H9 (cell line): ENCODE measurements around the gene AMBRA1. TPM values are rescaled to one million over a fixed set of nuclear protein-coding genes. Genes with fewer than 3 reads are reported as not detected.

Experiments used
- DNase-seq: peaks from one replicate; pipeline ENCODE4 v3.0.0-alpha.2; 2017
- H2AFZ ChIP-seq: one replicate; pipeline ENCODE4 v1.6.1; 2013; ENCODE audit warnings: mild to moderate bottlenecking, low read length, control low read depth, moderate library complexity
- H2AK5ac ChIP-seq: 2 replicates; pipeline ENCODE4 v1.6.1; 2013; ENCODE audit warnings: low read length, control low read depth, mixed read lengths; ENCODE audit not compliant: insufficient read length
- H2BK120ac ChIP-seq: one replicate; pipeline ENCODE4 v1.6.1; 2013; ENCODE audit warnings: low read depth, mild to moderate bottlenecking, low read length, control low read depth, inconsistent platforms; ENCODE audit not compliant: poor library complexity, severe bottlenecking
- H2BK12ac ChIP-seq: 2 replicates; pipeline ENCODE4 v1.6.1; 2013; ENCODE audit warnings: low read length, control low read depth, mixed read lengths, low read depth; ENCODE audit not compliant: insufficient read length
- H2BK15ac ChIP-seq: 2 replicates; pipeline ENCODE4 v1.6.1; 2013; ENCODE audit warnings: low read depth, low read length, control low read depth
- H2BK20ac ChIP-seq: one replicate; pipeline ENCODE4 v1.6.1; 2013; ENCODE audit warnings: low read depth, mild to moderate bottlenecking, low read length, control low read depth, inconsistent platforms; ENCODE audit not compliant: poor library complexity, severe bottlenecking
- H2BK5ac ChIP-seq: 2 replicates; pipeline ENCODE4 v1.6.1; 2013; ENCODE audit warnings: low read length, control low read depth, mixed read lengths; ENCODE audit not compliant: insufficient read length
- H3K14ac ChIP-seq: 2 replicates; pipeline ENCODE4 v1.6.1; 2013; ENCODE audit warnings: low read length, control low read depth; ENCODE audit not compliant: insufficient read depth
- H3K18ac ChIP-seq: 2 replicates; pipeline ENCODE4 v1.6.1; 2013; ENCODE audit warnings: low read depth, mild to moderate bottlenecking, mixed read lengths, low read length, control low read depth; ENCODE audit not compliant: insufficient read length
- H3K23ac ChIP-seq: 2 replicates; pipeline ENCODE4 v1.6.1; 2013; ENCODE audit warnings: low read length, control low read depth, mixed read lengths, low read depth; ENCODE audit not compliant: insufficient read length
- H3K23me2 ChIP-seq: 2 replicates; pipeline ENCODE4 v1.6.1; 2013; ENCODE audit warnings: low read depth, mild to moderate bottlenecking, mixed read lengths, low read length, control low read depth; ENCODE audit not compliant: insufficient read length, poor library complexity, severe bottlenecking
- H3K27ac ChIP-seq: 2 replicates; pipeline ENCODE4 v1.5.1; 2013; ENCODE audit warnings: low read length, control low read depth, mixed read lengths, low read depth; ENCODE audit not compliant: insufficient read length
- H3K27me3 ChIP-seq: 2 replicates; pipeline ENCODE4 v1.6.1; 2013; ENCODE audit warnings: low read length, control low read depth, inconsistent platforms; ENCODE audit not compliant: insufficient read depth
- H3K4ac ChIP-seq: 2 replicates; pipeline ENCODE4 v1.6.1; 2013; ENCODE audit warnings: low read depth, mild to moderate bottlenecking, control low read depth, inconsistent platforms, low read length, moderate library complexity
- H3K4me1 ChIP-seq: 2 replicates; pipeline ENCODE4 v1.6.1; 2013; ENCODE audit warnings: low read length, control low read depth, inconsistent platforms; ENCODE audit not compliant: insufficient read depth
- H3K4me2 ChIP-seq: 2 replicates; pipeline ENCODE4 v1.6.1; 2013; ENCODE audit warnings: low read length, control low read depth, mixed read lengths; ENCODE audit not compliant: insufficient read length, insufficient read depth
- H3K56ac ChIP-seq: 2 replicates; pipeline ENCODE4 v1.6.1; 2013; ENCODE audit warnings: low read depth, mild to moderate bottlenecking, mixed read lengths, low read length, control low read depth; ENCODE audit not compliant: insufficient read length
- H3K79me1 ChIP-seq: 2 replicates; pipeline ENCODE4 v1.6.1; 2013; ENCODE audit warnings: low read depth, mild to moderate bottlenecking, moderate library complexity, low read length, control low read depth, inconsistent platforms; ENCODE audit not compliant: insufficient read depth, poor library complexity, severe bottlenecking
- H3K79me2 ChIP-seq: 2 replicates; pipeline ENCODE4 v1.6.1; 2013; ENCODE audit warnings: low read length, control low read depth, inconsistent platforms; ENCODE audit not compliant: insufficient read depth
- H3K9ac ChIP-seq: 2 replicates; pipeline ENCODE4 v1.6.1; 2013; ENCODE audit warnings: low read length, control low read depth, mixed read lengths; ENCODE audit not compliant: insufficient read length; ENCODE audit errors: extremely low read depth
- H3K9me3 ChIP-seq: one replicate; pipeline ENCODE4 v1.6.1; 2013; ENCODE audit warnings: low read depth, low read length, inconsistent platforms; ENCODE audit not compliant: control insufficient read depth
- H3T11ph ChIP-seq: one replicate; pipeline ENCODE4 v1.6.1; 2013; ENCODE audit warnings: mild to moderate bottlenecking, low read length, control low read depth, inconsistent platforms
- H4K20me1 ChIP-seq: one replicate; pipeline ENCODE4 v1.6.1; 2013; ENCODE audit not compliant: control insufficient read depth, insufficient read length, insufficient read depth
- H4K5ac ChIP-seq: 2 replicates; pipeline ENCODE4 v1.6.1; 2013; ENCODE audit warnings: low read depth, mild to moderate bottlenecking, mixed read lengths, low read length, control low read depth; ENCODE audit not compliant: insufficient read length
- H4K8ac ChIP-seq: replicated peaks from 2 replicates; pipeline ENCODE4 v1.6.1; 2013; ENCODE audit warnings: low read length, control low read depth, mixed read lengths, low read depth; ENCODE audit not compliant: insufficient read length
- H4K91ac ChIP-seq: 2 replicates; pipeline ENCODE4 v1.6.1; 2013; ENCODE audit warnings: low read depth, mild to moderate bottlenecking, moderate library complexity, mixed read lengths, low read length, control low read depth; ENCODE audit not compliant: insufficient read length
- H3K27ac Mint-ChIP-seq, 3 experiments: 2 replicates in 2 of 3; 3 replicates in 1 of 3; pipeline ENCODE4 v1.8.0; 2020 to 2021; ENCODE audit warnings: mixed read lengths in 3 of 3, mild to moderate bottlenecking in 1 of 3, moderate library complexity in 1 of 3
- H3K27me3 Mint-ChIP-seq: 2 replicates; pipeline ENCODE4 v1.8.0; 2021; ENCODE audit warnings: low read depth, mild to moderate bottlenecking, moderate library complexity, mixed read lengths
- H3K36me3 Mint-ChIP-seq, 3 experiments: 2 replicates in 2 of 3; 3 replicates in 1 of 3; pipeline ENCODE4 v1.8.0; 2020 to 2021; ENCODE audit warnings: low read depth in 3 of 3, mixed read lengths in 3 of 3; ENCODE audit not compliant: insufficient read depth in 1 of 3
- H3K4me1 Mint-ChIP-seq, 2 experiments: 2 replicates each; pipeline ENCODE4 v1.8.0; 2020; ENCODE audit warnings: mixed read lengths in 2 of 2
- H3K4me3 Mint-ChIP-seq, 2 experiments: 2 replicates in 1 of 2; 3 replicates in 1 of 2; pipeline ENCODE4 v1.8.0; 2020 to 2021; ENCODE audit warnings: mild to moderate bottlenecking in 2 of 2, mixed read lengths in 2 of 2, moderate library complexity in 1 of 2
- H3K9me3 Mint-ChIP-seq, 2 experiments: 2 replicates in 1 of 2; 3 replicates in 1 of 2; pipeline ENCODE4 v1.8.0; 2020; ENCODE audit warnings: mild to moderate bottlenecking in 2 of 2, mixed read lengths in 2 of 2, moderate library complexity in 1 of 2
- WGBS: extraction: QIAGEN DNeasy Blood & Tissue Kit; methylation state at CpG from one replicate; pipeline ENCODE4 v1.1.7; 2013; ENCODE audit warnings: missing lambda C conversion rate, low lambda C conversion rate, mixed read lengths; ENCODE audit not compliant: insufficient read length; ENCODE audit errors: extremely low coverage; 5-methylcytosine and 5-hydroxymethylcytosine counted together
- total RNA-seq: library from RNA; stranded (reverse); gene quantifications from 2 replicates; pipeline ENCODE4 v1.2.1, GENCODE V29; 2021
- TF ChIP-seq, protein P1 (sequence below): fragments of 200-600 bp; sonication (generic); conservative IDR thresholded peaks from 3 replicates; pipeline ENCODE4 v1.8.0; 2021; ENCODE audit warnings: antibody characterized with exemption, mild to moderate bottlenecking

Gene AMBRA1
- total RNA-seq, 1 experiment from 2014 or later, result 37.5 TPM

DNA sequence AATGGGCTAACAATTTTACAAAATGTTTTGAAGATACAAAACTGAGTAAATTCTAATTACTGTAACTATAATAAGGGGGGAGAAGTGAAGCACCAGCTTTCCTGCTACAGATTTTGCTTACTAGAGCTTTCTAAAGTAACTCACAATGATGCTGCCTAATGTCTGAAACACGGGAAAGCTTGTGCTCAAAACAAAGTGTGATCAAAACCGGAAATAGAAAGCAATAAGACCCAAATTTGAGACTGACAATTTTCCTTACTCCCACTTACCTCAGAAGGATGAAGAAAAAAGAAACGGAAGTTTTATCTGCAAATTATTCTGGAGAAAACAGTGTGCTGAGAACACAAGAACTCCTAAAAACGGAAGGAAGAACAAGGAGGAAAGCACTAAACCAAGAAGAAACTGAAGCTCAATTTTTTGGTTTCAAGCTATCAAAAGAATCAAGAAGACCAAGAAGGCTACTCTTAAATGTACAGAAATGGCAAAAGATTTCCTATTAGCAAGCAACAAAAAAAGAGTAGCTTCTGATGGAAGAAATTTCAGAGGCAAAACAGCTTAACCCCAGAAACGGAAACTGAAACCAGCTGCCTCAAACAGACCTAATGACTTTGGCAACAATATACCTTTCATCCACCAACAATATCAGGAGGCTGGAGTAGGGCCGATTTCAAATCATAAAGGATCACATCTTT, 33.4 kb downstream of the AMBRA1 start:
- Mint-ChIP-seq H3K4me1 (peaks cover 3 to 21% of the 10 kb centered on the region in 2 experiments), H3K4me3 (no peak overlapping the region), H3K9me3 (no peaks in the 10 kb centered on the region), H3K27ac (peak overlapping the region in 2 of 3 experiments; percentile 23 to 48; a peak in 1 of 7 replicates), H3K27me3 (no peaks in the 10 kb centered on the region), H3K36me3 (no peaks in the 10 kb centered on the region)
- no peak overlapping the region for H3K27ac ChIP-seq
- no peak overlapping the region for H3K23ac ChIP-seq
- no peak overlapping the region for H3T11ph ChIP-seq
- H4K8ac ChIP-seq, result no peak overlapping the region
- no peak overlapping the region for H2BK120ac ChIP-seq
- H4K91ac ChIP-seq, result no peak overlapping the region
- TF ChIP-seq, protein P1, sequence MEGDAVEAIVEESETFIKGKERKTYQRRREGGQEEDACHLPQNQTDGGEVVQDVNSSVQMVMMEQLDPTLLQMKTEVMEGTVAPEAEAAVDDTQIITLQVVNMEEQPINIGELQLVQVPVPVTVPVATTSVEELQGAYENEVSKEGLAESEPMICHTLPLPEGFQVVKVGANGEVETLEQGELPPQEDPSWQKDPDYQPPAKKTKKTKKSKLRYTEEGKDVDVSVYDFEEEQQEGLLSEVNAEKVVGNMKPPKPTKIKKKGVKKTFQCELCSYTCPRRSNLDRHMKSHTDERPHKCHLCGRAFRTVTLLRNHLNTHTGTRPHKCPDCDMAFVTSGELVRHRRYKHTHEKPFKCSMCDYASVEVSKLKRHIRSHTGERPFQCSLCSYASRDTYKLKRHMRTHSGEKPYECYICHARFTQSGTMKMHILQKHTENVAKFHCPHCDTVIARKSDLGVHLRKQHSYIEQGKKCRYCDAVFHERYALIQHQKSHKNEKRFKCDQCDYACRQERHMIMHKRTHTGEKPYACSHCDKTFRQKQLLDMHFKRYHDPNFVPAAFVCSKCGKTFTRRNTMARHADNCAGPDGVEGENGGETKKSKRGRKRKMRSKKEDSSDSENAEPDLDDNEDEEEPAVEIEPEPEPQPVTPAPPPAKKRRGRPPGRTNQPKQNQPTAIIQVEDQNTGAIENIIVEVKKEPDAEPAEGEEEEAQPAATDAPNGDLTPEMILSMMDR, result no peak
- no peak overlapping the region for H2BK5ac ChIP-seq
- no peak overlapping the region for H2AK5ac ChIP-seq
- no peak overlapping the region for H2BK12ac ChIP-seq
- H3K79me2 ChIP-seq, result peaks cover 1% of the 10 kb centered on the region; the same call in 1 of the 2 replicates
- H3K18ac ChIP-seq, result no peak overlapping the region
- H4K20me1 ChIP-seq, result no peaks in the 10 kb centered on the region
- no peak for DNase-seq
- no peak overlapping the region for H3K56ac ChIP-seq
- peaks cover 8% of the 10 kb centered on the region for H3K79me1 ChIP-seq
- no peaks in the 10 kb centered on the region for H3K4me1 ChIP-seq
- H2AFZ ChIP-seq, result no peak overlapping the region
- no peak overlapping the region for H3K9ac ChIP-seq
- no peaks in the 10 kb centered on the region for H3K27me3 ChIP-seq
- no CpG with 5 or more reads among the region's 6 CpGs for WGBS
- H3K4ac ChIP-seq, result no peak overlapping the region
- no peaks in the 10 kb centered on the region for H3K23me2 ChIP-seq
- H2BK15ac ChIP-seq, result no peak overlapping the region
- no peaks in the 10 kb centered on the region for H3K9me3 ChIP-seq
- H3K4me2 ChIP-seq, result no peak overlapping the region
- no peak overlapping the region for H4K5ac ChIP-seq
- H2BK20ac ChIP-seq, result no peak overlapping the region
- no peak overlapping the region for H3K14ac ChIP-seq
